HG03060 (cell line): ENCODE measurements around the gene TSNAX.
A peak's percentile ranks its signal among the peaks of the same experiment; 100 is the strongest.

Experiments used
- ATAC-seq: cut with Tn5 transposase; IDR thresholded peaks from one replicate; pipeline ENCODE4 v1.9.1; 2021; ENCODE audit warnings: low read depth, moderate number of reproducible peaks; ENCODE audit not compliant: unreplicated experiment

The TSNAX gene

DNA sequence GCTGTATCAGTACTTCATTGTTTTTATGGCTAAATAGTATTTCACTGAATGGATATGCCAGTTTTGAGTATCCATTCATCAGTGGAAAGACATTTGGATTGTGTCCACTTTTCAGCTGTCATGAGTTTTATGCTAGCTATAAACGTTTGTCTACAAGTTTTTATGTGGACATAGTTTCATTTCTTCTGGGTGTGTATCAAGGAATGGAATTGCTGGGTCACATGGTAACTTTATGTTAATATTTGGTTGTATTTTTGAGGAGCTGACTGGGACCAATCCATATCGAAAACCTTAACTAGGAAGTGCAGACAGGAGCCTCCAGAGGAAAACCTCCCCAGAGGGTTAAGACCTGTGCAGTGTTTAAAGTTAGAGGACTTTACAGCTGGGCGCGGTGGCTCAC lies 66.3 kb downstream of the TSNAX start:
- no peak for ATAC-seq

DNA sequence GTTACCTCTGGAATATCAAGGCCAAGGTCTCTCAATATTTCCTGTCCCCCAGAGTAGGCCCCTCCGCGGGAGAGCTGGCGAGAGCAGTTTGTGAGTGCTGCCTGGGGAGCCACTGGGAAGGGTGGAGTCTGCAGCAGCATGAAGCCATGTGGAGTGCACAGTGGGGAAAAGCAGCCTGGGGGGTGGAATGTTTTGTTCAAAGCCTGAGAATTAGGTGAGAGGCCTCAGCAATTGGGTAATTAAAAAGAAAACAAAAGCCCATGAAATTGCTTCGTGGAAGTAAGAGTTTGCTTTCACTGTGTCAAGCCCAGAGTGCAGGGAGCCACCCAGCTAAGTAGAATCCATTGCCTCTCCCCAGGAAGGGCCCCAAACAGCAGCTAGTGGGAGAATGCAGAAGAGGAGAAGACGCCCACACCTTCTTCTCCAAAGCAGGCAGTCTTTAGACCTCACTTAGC lies 67.9 kb downstream of the TSNAX start:
- ATAC-seq: no peak

DNA sequence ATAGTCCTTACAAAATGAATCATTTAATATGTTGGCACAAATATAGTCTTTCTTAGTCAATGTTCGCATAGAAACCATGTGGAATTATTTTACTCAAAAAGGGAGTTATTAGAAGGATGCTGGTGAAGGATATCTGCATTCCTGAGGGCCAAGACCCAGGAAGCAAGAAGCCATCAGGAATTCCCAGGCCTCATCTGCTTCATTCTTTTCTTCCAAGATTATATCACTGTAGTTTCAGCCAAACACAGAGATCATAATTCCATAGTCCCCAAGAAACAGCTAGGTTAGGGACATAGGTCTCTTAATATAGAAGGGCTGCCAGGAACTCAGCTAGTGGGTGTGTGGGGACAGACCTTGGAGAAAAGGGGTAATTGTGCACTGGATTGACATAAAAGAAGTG lies 69.5 kb downstream of the TSNAX start:
- no peak for ATAC-seq

DNA sequence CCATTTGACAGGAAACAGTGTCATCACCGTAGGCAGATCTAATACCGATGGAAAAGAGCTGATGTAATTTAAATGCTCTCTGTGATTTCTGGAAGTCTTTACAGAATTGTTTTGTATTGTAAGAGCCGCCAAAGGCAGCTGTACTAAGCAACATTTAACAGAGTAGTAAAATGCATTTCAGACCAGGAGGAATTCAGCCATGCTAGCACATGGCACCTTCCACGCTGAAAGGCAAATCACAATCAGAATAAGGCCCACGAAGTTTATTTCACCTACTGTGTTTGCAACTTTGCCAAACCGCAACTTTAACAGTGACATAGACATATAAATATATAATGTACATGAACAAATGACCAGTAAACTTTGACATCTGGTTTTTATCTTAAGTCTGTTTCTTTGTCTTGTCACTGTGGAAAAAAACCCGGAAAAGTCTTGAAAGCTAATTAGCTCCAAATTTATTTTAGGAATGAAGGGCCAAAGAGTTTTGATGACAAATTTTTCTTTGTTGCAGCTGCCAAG lies 72.0 kb downstream of the TSNAX start:
- no peak for ATAC-seq

DNA sequence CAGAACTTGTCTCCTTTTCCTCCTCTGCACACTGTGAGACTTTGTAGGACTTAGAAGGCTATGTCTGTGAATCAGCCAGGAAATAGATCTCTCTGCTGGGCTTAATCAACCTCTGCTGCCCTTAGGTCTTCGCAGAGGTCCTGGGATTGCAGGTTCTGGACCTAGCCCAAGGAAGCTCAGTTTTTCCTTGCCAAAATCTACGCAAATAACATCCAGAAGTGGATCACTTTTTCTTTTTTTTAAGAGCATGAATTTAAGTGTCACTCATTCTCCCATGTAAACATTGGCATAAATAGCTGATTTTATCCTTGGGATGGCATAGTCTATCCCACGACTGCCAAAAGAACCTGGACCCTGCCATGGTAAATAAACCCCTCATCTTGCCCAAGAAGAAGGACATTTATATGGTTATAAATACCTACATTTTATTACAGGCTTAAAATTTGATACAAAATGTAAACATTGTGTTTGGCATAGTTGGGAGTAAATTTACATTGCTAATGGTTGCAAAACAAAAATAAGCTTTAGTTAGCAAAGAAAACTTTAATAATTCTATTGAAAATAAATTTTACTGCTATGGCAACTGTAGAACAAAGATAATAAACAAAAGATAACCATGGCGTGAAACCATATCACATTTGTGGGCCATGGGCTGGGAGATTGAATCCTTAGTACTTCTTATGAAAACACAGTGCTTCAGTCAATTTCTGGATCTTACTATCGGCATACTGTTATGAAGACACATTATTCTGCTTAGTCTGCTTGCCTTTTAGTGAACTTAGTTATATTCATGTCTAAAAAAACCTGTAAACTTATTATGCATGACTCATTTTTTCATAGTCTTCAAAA lies 73.6 kb downstream of the TSNAX start:
- no peak for ATAC-seq

DNA sequence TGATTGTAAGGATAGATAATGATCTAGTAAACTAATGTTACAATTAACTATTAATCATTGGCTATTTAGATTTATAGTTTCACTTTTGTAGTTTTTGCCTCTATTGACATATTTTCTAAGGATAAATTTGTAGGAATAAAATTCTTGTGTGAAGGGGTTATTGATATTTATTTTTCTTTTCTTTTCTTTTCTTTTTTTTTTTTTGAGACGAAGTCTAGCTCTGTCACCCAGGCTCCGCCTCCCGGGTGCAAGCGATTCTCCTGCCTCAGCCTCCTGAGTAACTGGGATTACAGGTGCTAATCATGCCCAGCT lies 74.2 kb downstream of the TSNAX start:
- ATAC-seq: no peak

DNA sequence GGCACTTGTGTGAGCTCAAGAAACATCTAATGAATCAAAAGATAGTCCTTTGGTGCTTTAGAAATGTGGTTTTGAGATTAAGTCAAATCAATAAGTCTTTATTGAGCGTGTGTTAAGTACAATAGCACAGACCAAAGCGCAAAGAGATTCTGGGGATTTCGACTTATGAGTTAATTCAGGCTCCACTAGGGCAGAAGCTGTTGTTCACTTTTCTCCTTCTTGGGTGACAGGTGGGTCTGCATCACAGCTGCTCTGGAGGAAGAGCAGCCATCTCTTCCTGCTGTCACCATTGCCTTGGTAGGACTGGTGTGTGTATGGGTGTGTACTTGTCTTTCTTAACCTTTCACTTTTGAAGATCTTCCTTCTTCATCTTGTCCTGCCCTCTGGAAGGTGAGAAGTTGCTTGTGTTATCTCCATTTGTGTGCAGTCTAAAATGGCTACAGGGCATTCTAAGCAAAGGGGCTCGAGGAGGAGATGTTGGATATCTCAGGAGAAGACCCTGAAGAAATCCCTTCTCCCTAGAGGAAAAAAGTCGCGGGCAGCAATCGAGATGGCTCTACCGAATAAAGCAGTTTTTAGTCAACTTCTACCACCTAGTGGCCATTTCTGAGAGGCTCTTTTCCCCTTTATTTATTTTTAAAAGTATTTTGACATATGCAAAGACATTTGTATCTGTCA lies 75.3 kb downstream of the TSNAX start:
- ATAC-seq: no peak

DNA sequence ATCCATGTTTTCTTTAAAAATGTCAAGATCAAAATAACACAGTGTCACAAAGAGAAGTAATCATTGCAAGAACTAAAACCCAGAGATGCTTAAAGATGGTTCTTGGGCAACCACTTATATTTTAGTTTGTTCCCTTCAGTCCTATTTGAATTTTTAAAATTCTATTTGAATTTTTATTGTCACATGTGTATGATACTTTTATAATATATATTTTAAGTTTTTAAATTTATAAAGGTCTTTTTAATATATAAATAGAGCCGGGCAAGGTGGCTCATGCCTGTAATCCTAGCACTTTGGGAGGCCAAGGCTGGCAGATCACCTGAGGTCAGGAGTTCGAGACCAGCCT lies 75.8 kb downstream of the TSNAX start:
- no peak for ATAC-seq

DNA sequence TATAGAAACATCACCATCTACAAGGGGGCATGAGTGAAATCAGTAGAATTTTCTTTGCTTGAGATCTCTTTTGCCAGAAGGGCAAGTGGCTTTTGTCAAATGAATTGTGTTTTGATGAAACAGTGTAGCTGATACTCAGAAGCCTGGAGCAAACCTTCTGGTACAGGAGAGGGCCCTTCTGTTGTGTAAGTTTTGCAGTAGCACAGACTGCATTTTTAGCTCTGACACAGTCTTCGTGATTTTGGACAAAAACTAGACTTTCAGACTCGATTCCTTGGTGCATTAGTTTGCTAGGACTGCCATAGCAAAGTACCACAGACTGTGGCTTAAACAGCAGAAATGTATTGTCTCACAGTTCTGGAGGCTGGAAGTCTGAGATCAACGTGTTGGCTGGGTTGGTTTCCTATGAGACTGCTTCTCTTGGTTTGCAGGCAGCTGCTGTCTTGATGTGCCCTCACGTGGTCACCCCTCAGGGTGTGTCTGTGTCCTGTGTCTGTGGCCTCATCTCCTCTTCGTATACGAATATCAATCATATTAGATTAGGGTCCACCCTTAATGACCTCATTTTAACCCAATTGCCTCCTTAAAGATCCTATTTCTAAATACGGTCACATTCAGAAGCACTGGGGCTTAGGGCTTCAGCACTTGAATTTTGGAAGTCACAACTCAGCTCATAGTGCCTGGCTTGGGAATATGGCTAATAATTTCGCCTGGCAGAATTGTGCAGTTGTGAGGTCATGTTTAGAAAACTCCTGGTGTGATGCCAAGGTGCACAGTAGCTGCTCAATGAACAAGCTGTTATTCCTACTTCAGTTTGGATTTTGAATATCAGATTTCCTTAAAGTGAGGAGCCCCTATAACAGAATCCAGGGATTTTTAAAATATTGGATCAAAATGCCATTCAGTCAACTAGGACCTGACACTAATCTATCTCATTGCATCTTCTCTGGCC lies 77.0 kb downstream of the TSNAX start:
- no peak for ATAC-seq

DNA sequence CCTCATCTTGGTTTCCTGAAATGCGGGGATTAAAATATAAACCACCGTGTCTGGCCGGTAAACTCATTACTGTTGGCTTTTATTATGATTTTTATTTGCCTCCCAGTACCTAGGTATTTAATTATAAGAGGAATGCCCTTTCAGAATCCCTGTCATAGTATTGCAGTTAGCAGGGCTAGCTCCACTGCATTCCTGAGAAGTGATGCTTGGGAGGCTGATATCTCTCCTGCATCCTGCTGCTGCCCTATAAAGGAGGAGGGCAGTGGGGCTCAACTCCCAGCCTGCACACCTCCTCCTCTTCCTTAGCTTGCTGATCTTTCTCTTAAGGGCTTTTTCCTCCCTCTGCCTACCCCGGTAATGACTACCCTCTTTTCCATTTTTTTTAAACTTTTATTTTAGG lies 78.2 kb downstream of the TSNAX start:
- no peak for ATAC-seq

DNA sequence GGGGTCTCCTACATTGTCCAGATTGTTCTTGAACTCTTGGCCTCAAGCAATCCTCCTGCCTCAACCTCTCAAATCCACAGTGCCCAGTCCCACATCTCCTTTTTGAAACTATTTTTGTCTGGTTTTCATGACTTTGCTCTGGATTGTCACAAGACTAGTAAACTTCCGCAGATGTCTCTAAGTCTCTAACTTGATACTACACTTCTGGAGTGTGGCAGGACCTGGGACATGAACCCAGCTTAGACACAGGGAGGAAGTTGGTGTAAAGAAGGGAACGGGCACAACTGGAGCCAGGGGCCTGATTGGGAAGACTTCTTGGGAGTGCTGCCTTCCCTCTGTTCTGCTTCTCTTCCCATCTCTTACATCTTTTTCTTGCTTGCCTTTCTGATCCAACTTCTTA lies 81.9 kb downstream of the TSNAX start:
- ATAC-seq: no peak

DNA sequence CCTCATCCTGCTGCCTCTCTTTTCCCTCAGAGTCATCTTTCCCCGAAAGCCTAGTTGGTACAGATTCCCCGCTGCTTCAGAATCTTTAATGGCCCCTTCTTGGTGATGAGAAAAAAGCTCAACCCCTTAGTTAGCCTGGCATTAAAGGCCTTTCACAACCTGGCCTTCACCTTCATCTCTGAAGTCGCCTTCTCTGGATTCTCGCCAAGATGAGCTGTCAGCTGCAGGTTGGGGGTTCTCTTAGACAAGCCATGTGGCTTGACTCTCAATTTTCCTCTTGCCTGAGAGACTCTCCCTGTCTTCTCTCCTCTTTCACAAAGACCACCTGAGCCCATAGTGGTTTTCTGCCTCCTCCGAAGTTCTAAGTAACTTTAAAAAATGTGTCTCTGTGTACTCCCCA lies 82.6 kb downstream of the TSNAX start:
- no peak for ATAC-seq

DNA sequence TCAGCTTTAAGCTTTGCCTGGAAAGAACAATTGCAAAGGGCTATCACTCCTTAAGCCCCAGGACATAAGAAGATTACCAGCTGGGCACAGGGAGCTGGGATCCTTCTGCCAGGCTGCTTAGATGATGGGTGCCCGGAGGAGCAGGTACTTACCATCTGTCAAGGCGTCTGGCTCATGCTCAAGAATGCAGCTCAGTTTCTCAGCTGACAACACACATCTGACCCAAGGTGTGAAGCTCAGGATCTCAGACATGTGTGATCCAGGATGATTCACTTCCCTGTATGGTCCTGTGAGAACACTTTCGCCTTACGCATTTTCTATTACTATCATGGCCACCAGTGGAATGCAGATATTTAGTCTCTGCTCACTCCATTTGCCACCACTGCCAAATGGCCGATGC lies 83.4 kb downstream of the TSNAX start:
- no peak for ATAC-seq

DNA sequence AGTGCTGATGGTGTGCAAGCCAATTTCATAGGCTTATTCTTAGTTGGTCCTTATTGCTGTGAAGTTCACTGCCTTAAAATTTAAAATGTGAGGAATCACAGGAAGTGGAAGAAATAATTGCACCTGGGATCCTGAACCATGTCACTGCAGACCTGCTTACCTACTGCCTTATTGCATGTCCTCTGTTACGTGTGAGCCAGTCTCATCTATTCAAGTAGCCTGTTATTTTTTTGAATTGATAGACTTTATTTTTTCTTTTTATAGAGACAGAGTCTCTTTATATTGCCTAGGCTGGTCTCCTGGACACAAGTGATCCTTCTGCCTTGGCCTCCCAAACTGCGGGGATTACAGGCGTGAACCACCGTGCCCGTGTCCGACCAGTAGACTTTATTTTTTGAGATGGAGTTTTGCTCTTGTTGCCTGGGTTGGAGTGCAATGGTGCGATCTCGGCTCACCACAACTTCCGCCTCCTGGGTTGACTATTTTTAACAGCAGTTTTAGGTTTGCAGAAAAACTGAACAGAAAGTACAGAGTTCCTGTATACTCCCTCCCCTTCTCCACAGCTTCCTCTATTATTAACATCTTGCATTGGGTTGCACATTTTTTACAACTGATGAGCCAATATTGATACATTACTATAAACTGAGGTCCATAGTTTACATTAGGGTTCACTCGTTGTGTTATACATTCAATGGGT lies 84.1 kb downstream of the TSNAX start:
- ATAC-seq: peak; percentile 92

DNA sequence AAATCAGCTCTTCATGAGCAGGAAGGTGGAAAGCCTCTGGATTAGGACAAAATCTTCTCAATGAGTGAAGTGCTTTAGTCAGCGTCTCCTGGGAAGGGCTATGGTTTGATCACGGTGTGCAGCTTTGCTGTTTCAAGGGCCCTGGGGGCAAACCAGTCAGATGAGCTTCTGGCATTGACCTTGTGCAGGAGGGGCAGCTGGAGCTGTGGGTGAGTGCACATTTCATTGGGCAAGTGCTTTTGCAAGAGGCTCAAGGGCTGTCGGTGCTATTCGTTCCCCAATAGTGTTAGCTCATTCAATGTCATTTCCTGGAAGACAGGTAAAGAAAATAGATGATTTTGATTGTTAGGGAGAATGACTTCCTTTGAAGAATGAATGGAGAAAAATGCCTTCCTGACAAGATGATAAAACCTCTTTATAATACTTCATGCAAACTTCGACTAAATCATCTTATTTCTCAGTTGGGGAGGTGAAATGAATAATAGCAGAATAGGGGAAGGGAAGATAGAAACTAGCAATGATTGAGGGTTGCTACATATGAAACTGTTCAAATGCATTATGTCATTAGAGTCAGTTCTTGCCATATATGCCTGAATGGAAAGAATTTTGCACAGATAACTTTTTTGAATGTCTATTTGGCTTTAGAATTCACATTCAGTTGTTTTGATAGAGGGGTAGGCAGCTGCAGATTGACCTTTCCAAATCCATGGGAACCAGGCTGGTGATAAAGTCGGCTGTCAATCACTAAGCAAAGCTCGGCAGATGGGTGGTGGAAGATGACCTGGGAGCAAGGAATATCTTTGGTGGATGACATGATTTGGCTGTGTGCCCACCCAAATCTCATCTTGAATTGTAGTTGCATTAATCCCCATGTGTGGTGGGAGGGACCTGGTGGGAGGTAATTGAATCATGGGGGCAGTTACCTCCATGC lies 85.2 kb downstream of the TSNAX start:
- ATAC-seq: no peak
